Smooth muscle cell (in vitro differentiated cells): Measurements from ENCODE around the gene METTL25B. TPM values are rescaled to one million over a fixed set of nuclear protein-coding genes. Genes with fewer than 3 reads are reported as not detected.
"Not testable (repeated sequence)": the region's sequence is repeated elsewhere in the genome, so short reads cannot be mapped to it uniquely, and the experiment has no call there.

Experiments used
- DNase-seq: peaks from one replicate; lab custom pipeline; 2025; ENCODE audit not compliant: unreplicated experiment; lab: John Stamatoyannopoulos, UW
- H2AFZ ChIP-seq: fragments of 200-600 bp; sonication (generic); 2 replicates; pipeline ENCODE4 v1.6.0; 2016; ENCODE audit warnings: antibody characterized with exemption, low read depth, mild to moderate bottlenecking
- H3F3A ChIP-seq: fragments of 200-600 bp; sonication (generic); 2 replicates; pipeline ENCODE4 v1.6.0; 2017; ENCODE audit warnings: antibody characterized with exemption, low read depth
- H3K27ac ChIP-seq: fragments of 200-600 bp; sonication (generic); 2 replicates; pipeline ENCODE4 v1.5.1; 2016; ENCODE audit warnings: low read depth, mild to moderate bottlenecking
- H3K27me3 ChIP-seq: fragments of 200-600 bp; sonication (generic); 2 replicates; pipeline ENCODE4 v1.6.1; 2016; ENCODE audit warnings: low read depth, mild to moderate bottlenecking
- H3K36me3 ChIP-seq: fragments of 200-600 bp; sonication (generic); 2 replicates; pipeline ENCODE4 v1.5.1; 2016; ENCODE audit warnings: low read depth
- H3K4me1 ChIP-seq: fragments of 200-600 bp; sonication (generic); 2 replicates; pipeline ENCODE4 v1.5.1; 2016; ENCODE audit warnings: low read depth
- H3K4me2 ChIP-seq: fragments of 200-600 bp; sonication (generic); 2 replicates; pipeline ENCODE4 v1.6.0; 2016; ENCODE audit warnings: mild to moderate bottlenecking
- H3K4me3 ChIP-seq: fragments of 200-600 bp; sonication (generic); 2 replicates; pipeline ENCODE4 v1.5.1; 2016; ENCODE audit warnings: mild to moderate bottlenecking
- H3K79me2 ChIP-seq: fragments of 200-600 bp; sonication (generic); 2 replicates; pipeline ENCODE4 v1.6.0; 2016; ENCODE audit warnings: low read depth, mild to moderate bottlenecking
- H3K9ac ChIP-seq: fragments of 200-600 bp; sonication (generic); 2 replicates; pipeline ENCODE4 v1.6.0; 2016; ENCODE audit warnings: low read depth
- H3K9me3 ChIP-seq: fragments of 200-600 bp; sonication (generic); replicated peaks from 2 replicates; pipeline ENCODE4 v1.5.1; 2016; ENCODE audit warnings: low read depth
- H4K20me1 ChIP-seq: fragments of 200-600 bp; sonication (generic); 2 replicates; pipeline ENCODE4 v1.6.0; 2016; ENCODE audit warnings: low read depth
- CTCF ChIP-seq: fragments of 200-600 bp; sonication (generic); IDR thresholded peaks from 2 replicates; pipeline ENCODE4 v1.5.1; 2017; ENCODE audit warnings: borderline replicate concordance, mild to moderate bottlenecking, antibody characterized with exemption; ENCODE audit not compliant: insufficient read depth, poor library complexity, severe bottlenecking
- WGBS: methylation state at CpG from one replicate; pipeline ENCODE4 v1.1.7; 2016; ENCODE audit warnings: low lambda C conversion rate; 5-methylcytosine and 5-hydroxymethylcytosine counted together
- polyA plus RNA-seq: library from polyadenylated mRNA; unstranded; fragments of >200 nt; fragmentation: Nextera tagmentation; extraction: Ambion mirVana; gene quantifications from 2 replicates; pipeline ENCODE4 v1.2.1, GENCODE V29; 2016
- total RNA-seq: library from RNA; depleted of rRNA; stranded (reverse); fragments of >200 nt; gene quantifications from 2 replicates; pipeline ENCODE4 v1.2.3, GENCODE V29; 2014

Gene METTL25B
- total and polyA plus RNA-seq, 2 experiments from 2014 or later, result 11.0 to 17.5 TPM

GRCh38 chr1:156754219-156754618 lies 25.9 kb downstream of the METTL25B start:
- H3K27me3 ChIP-seq, result no peaks in the 10 kb centered on the region
- peaks cover 27% of the 10 kb centered on the region for H3K79me2 ChIP-seq
- no peaks in the 10 kb centered on the region for H3K9me3 ChIP-seq
- H3F3A ChIP-seq, result peaks cover under 1% of the 10 kb centered on the region
- no peaks in the 10 kb centered on the region for H3K36me3 ChIP-seq
- no peak for DNase-seq
- H3K27ac ChIP-seq, result no peak overlapping the region
- H3K4me1 ChIP-seq, result peaks cover 21% of the 10 kb centered on the region
- no peak overlapping the region for H3K9ac ChIP-seq
- no peaks in the 10 kb centered on the region for H4K20me1 ChIP-seq
- 92% methylated on average over 8 of the region's 8 CpGs for WGBS
- TF ChIP-seq CTCF, result no peak
- no peak overlapping the region for H3K4me3 ChIP-seq
- no peak overlapping the region for H2AFZ ChIP-seq
- no peak overlapping the region for H3K4me2 ChIP-seq

DNA sequence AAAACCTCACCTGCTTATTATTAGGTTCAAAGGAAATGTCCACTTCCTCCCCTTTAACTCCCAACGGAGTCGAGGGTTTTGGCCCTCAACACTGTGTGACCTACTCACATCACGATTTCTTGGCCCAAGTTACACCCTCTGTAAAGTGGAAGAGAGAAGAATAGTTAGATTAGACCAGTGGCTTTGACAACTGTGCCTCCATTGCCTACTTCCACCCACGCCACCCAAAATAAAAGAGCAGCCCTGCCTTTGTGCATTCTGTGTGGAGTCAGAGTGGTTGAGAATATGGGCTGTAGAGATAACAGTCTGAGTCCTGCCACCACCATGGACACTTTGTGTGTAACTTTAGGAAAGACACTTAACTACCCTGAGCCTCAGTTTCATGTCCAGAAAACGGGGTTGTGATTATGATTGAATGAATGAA lies 27.3 kb downstream of the METTL25B start:
- Histone ChIP-seq H3K4me1 (peaks cover 8% of the 10 kb centered on the region), H3K27ac (no peak overlapping the region), H4K20me1 (no peaks in the 10 kb centered on the region), H3K4me3 (no peak overlapping the region), H3F3A (no peaks in the 10 kb centered on the region), H2AFZ (no peak overlapping the region), H3K36me3 (no peaks in the 10 kb centered on the region), H3K9ac (no peak overlapping the region), H3K9me3 (no peaks in the 10 kb centered on the region), H3K27me3 (no peaks in the 10 kb centered on the region), H3K79me2 (peaks cover 14% of the 10 kb centered on the region), H3K4me2 (no peak overlapping the region)
- TF ChIP-seq CTCF, result no peak
- DNase-seq, result no peak
- WGBS, result 95% methylated on average over 5 of the region's 5 CpGs

- no peaks in the 10 kb centered on the region for H4K20me1 ChIP-seq
- H3K36me3 ChIP-seq, result no peaks in the 10 kb centered on the region
- no peak for DNase-seq
- no peaks in the 10 kb centered on the region for H3K27me3 ChIP-seq
- no peak overlapping the region for H3K4me3 ChIP-seq
- peaks cover 7% of the 10 kb centered on the region for H3K79me2 ChIP-seq
- 100% methylated on average over 1 of the region's 1 CpG for WGBS
- TF ChIP-seq CTCF, result no peak
- H3K4me2 ChIP-seq, result no peak overlapping the region
- peaks cover 8% of the 10 kb centered on the region for H3K4me1 ChIP-seq
- no peaks in the 10 kb centered on the region for H3K9me3 ChIP-seq
- no peak overlapping the region for H3K9ac ChIP-seq
- no peaks in the 10 kb centered on the region for H3F3A ChIP-seq
- no peak overlapping the region for H3K27ac ChIP-seq
- no peak overlapping the region for H2AFZ ChIP-seq
Measured at GRCh38 chr1:156756355-156756754, 28.1 kb downstream of the METTL25B start.

GRCh38 chr1:156757572-156758253 lies 29.4 kb downstream of the METTL25B start:
- 96% methylated on average over 10 of the region's 10 CpGs for WGBS
- not testable (repeated sequence) for H2AFZ ChIP-seq, H3K27ac ChIP-seq, H3K4me2 ChIP-seq, DNase-seq, H3F3A ChIP-seq, H4K20me1 ChIP-seq, H3K4me1 ChIP-seq, H3K79me2 ChIP-seq, H3K9ac ChIP-seq, H3K27me3 ChIP-seq, H3K4me3 ChIP-seq, H3K36me3 ChIP-seq, H3K9me3 ChIP-seq
